ENCODE results near the gene DHDDS. TPM values are rescaled to one million over a fixed set of nuclear protein-coding genes. Genes with fewer than 3 reads are reported as not detected.

The DHDDS gene
- total RNA-seq, 2 donors from 2014 or later = 28.9 to 39.0 TPM

DNA sequence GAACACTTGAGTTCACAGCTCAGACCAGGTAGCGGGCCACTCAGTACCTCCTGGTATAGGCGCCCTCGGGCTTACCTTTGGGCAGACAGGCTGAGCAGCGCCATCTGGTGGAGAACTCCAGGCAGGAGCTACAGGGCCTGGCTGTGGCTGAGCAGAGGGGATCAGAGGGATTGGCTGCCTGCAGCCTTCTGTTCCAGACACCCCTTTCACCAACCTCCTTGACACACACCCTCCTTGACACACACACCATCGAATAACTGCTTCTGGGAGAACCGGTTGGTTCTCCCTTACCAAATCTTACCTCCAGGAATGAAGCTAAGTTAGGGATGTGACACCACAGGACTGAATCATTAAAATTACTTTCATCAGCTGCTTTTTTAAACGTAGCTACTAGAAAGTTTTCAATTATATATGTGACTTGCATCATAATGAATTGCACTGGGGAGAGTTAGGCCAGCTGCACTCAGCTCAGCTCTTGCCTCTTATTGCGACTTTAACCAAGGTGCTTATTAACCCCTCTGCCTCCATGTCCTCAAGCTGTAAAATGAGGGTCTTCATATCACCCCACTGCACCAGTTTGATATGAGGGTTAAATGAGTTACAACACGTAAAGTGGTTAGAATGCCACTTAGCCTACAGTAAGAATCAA, 14.9 kb upstream of the DHDDS start:
- WGBS = 24% methylated on average over 9 of the region's 9 CpGs
- TF ChIP-seq POLR2AphosphoS5 (IDR thresholded peaks at IDR 0.05) (no peak), POLR2A (IDR thresholded peaks at IDR 0.05) (no peak)
- TF ChIP-seq, protein P1, sequence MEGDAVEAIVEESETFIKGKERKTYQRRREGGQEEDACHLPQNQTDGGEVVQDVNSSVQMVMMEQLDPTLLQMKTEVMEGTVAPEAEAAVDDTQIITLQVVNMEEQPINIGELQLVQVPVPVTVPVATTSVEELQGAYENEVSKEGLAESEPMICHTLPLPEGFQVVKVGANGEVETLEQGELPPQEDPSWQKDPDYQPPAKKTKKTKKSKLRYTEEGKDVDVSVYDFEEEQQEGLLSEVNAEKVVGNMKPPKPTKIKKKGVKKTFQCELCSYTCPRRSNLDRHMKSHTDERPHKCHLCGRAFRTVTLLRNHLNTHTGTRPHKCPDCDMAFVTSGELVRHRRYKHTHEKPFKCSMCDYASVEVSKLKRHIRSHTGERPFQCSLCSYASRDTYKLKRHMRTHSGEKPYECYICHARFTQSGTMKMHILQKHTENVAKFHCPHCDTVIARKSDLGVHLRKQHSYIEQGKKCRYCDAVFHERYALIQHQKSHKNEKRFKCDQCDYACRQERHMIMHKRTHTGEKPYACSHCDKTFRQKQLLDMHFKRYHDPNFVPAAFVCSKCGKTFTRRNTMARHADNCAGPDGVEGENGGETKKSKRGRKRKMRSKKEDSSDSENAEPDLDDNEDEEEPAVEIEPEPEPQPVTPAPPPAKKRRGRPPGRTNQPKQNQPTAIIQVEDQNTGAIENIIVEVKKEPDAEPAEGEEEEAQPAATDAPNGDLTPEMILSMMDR (IDR thresholded peaks at IDR 0.05) = peak in 3 of 4 experiments; percentile 46 to 60 (median 55)
- Histone ChIP-seq H3K36me3 (no peaks in the 10 kb centered on the region), H3K9me3 (no peaks in the 10 kb centered on the region), H3K4me1 (replicated peaks) (no peaks in the 10 kb centered on the region), H3K4me3 (no peak overlapping the region), H3K27me3 (replicated peaks; ENCODE audit: insufficient read depth) (peaks cover 16% of the 10 kb centered on the region), H3K27ac (no peak overlapping the region)
- intact Hi-C loops (cut with DNase I) = no loop called here
- DNase-seq (ENCODE audit: low spot score) = peak; percentile 57

DNA sequence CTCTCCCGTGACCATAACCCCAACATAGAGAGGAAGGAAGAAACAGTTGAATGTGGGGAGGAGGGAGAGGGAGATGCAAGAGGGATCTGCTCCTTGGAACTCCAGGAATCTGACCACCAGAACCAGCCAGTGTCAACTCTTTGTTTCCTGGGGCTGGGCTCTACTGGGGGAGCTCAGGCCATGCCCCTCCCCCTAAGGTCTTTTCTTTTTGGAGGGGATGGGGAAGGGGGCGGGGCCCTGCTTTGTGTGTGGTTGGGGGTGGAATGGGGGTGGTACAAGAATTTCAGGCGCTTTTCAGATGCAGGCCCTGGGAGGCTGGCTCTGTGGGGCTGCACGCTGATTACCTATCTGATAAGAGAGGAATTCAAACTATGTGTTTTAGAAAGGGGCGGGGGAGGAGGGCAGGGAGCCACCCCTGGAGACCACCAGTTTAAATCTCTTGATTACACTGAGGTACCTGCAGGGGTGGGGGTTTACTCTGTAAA, 13.2 kb upstream of the DHDDS start:
- H3K9me3 ChIP-seq = no peaks in the 10 kb centered on the region
- H3K27ac ChIP-seq = no peak overlapping the region
- no peaks in the 10 kb centered on the region for H3K36me3 ChIP-seq
- intact Hi-C loops (cut with DNase I) = no loop called here
- H3K27me3 ChIP-seq (replicated peaks; ENCODE audit: insufficient read depth) = peaks cover 4% of the 10 kb centered on the region
- H3K4me3 ChIP-seq = no peak overlapping the region
- no peaks in the 10 kb centered on the region for H3K4me1 ChIP-seq (replicated peaks)
- 27% methylated on average over 5 of the region's 5 CpGs for WGBS
- TF ChIP-seq POLR2AphosphoS5 (IDR thresholded peaks at IDR 0.05) = no peak
- TF ChIP-seq, protein P1 (IDR thresholded peaks at IDR 0.05) = no peak
- no peak for TF ChIP-seq POLR2A (IDR thresholded peaks at IDR 0.05)
- no peak for DNase-seq (ENCODE audit: low spot score)

DNA sequence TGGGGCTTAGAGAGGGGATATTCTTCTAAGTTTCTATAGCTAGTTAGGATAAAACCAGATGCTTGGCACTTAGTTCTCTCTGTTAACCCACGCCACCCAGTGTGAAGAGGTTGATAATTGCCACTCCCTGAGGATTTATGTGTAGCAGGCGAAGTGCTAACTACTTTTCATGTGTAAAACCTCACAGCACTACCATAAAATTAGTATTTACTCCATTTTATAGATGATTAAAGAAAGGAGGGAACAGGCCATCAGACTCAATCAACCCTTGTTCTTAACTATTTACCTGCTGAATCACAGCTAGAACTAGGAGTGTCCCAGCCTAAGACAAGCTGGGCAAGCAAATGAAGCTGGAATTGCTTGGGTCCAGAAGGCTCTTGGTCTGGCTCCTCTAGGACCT, 12.6 kb upstream of the DHDDS start:
- peaks cover 4% of the 10 kb centered on the region for H3K27me3 ChIP-seq (replicated peaks; ENCODE audit: insufficient read depth)
- WGBS = 76% methylated on average over 2 of the region's 2 CpGs
- intact Hi-C loops (cut with DNase I) = no loop called here

DNA sequence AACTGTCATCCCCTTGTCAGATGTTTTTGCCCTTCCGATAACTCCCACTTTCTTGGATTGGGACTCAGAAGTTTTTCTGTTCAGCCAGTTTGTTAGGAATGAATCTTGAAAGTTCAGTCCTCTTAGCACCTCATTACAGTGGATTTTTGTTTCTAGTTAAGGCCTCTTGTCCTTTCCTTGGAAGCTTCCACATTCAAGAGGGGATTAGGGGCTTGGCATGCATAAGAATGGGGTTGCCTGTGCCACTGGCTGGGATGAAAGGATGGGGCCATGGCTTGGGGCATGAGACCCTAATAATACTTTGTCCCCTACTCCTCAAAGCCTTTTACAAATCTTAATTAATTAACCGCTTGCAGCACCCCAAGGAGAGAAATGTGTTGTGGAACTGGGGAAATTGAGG, 2.4 kb upstream of the DHDDS start:
- WGBS = 91% methylated on average over 2 of the region's 2 CpGs
- H3K27ac ChIP-seq = no peak overlapping the region
- intact Hi-C loops (cut with DNase I) = loop anchor here (5.0 kb wide), 1 partner anchor 43 kb away; the partner anchor contains the start of gene HMGN2
- no peak overlapping the region for H3K4me3 ChIP-seq
- no peaks in the 10 kb centered on the region for H3K27me3 ChIP-seq (replicated peaks; ENCODE audit: insufficient read depth)
- peaks cover 6% of the 10 kb centered on the region for H3K4me1 ChIP-seq (replicated peaks)
- no peaks in the 10 kb centered on the region for H3K36me3 ChIP-seq
- no peak for DNase-seq (ENCODE audit: low spot score)
- TF ChIP-seq, protein P1 (IDR thresholded peaks at IDR 0.05) = no peak
- H3K9me3 ChIP-seq = no peaks in the 10 kb centered on the region

More for the DNA sequence above, 12.6 kb upstream of the DHDDS start:
- no peaks in the 10 kb centered on the region for H3K36me3 ChIP-seq
- H3K27ac ChIP-seq = no peak overlapping the region
- no peaks in the 10 kb centered on the region for H3K9me3 ChIP-seq
- H3K4me3 ChIP-seq = no peak overlapping the region
- DNase-seq (ENCODE audit: low spot score) = no peak
- TF ChIP-seq POLR2AphosphoS5 (IDR thresholded peaks at IDR 0.05) = no peak
- TF ChIP-seq POLR2A (IDR thresholded peaks at IDR 0.05) = no peak
- TF ChIP-seq, protein P1 (IDR thresholded peaks at IDR 0.05) = no peak
- H3K4me1 ChIP-seq (replicated peaks) = no peaks in the 10 kb centered on the region

DNA sequence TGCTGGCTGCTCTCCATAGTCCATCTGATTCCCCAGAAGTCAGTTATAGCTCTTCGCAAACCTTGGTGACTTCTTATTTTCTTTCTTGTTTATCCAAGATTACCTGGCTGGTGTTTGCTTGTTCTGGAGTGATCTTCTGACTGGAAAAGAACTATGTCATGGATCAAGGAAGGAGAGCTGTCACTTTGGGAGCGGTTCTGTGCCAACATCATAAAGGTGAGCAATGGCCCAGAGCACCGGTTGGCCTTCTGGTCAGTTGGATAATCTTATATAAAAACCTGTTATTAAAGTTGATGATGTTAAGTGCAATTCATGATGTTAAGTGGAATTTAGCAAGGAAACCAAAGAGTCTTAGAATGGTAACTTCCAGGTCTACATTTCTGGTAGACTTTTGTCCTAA, 672 bp downstream of the DHDDS start:
- intact Hi-C loops (cut with DNase I) = loop anchor here (5.0 kb wide), 1 partner anchor 40 kb away; the partner anchor contains the start of gene HMGN2
- Histone ChIP-seq H3K4me1 (replicated peaks) (peaks cover 6% of the 10 kb centered on the region), H3K36me3 (no peaks in the 10 kb centered on the region), H3K27ac (peak overlapping the region in 1 of 2 donors; percentile 75), H3K4me3 (peak overlapping the region; percentile 50 to 52), H3K27me3 (replicated peaks; ENCODE audit: insufficient read depth) (no peaks in the 10 kb centered on the region), H3K9me3 (no peaks in the 10 kb centered on the region)
- DNase-seq (ENCODE audit: low spot score) = no peak
- TF ChIP-seq POLR2AphosphoS5 (IDR thresholded peaks at IDR 0.05) (no peak), POLR2A (IDR thresholded peaks at IDR 0.05) (no peak)
- TF ChIP-seq, protein P1 (IDR thresholded peaks at IDR 0.05) = no peak
- WGBS = 30% methylated on average over 3 of the region's 3 CpGs

Measured in prostate gland (tissue), 2 donors.